OCI-M2 (cell line): ENCODE data around the gene VENTX.
A peak's percentile ranks its signal among the peaks of the same experiment; 100 is the strongest.

Source experiments
- DNase-seq: peaks from one replicate; lab custom pipeline; 2025; ENCODE audit not compliant: unreplicated experiment; lab: John Stamatoyannopoulos, UW

The VENTX gene

GRCh38 chr10:133271521-133272300 lies 34.1 kb downstream of the VENTX start:
- DNase-seq = no peak

- no peak for DNase-seq
Measured at GRCh38 chr10:133272301-133272963, 34.8 kb downstream of the VENTX start.

GRCh38 chr10:133272964-133273420 lies 35.3 kb downstream of the VENTX start:
- no peak for DNase-seq

GRCh38 chr10:133273534-133274143 lies 36.0 kb downstream of the VENTX start:
- DNase-seq = no peak

- DNase-seq = no peak
Measured at GRCh38 chr10:133274751-133275683, 37.4 kb downstream of the VENTX start.

- DNase-seq = no peak
Measured at GRCh38 chr10:133275684-133276092, 38.0 kb downstream of the VENTX start.

- no peak for DNase-seq
Measured at GRCh38 chr10:133276100-133276434, 38.4 kb downstream of the VENTX start.

- no peak for DNase-seq
Measured at GRCh38 chr10:133276435-133277201, 39.0 kb downstream of the VENTX start, which contains the start of gene ADAM8. Gene ADAM8 (minus strand): TSS chr10:133276868. CDS start chr10:133276817, 51 bp downstream.

- no peak for DNase-seq
Measured at GRCh38 chr10:133277277-133277992, 39.8 kb downstream of the VENTX start.

GRCh38 chr10:133277993-133278576 lies 40.4 kb downstream of the VENTX start:
- no peak for DNase-seq

- DNase-seq = peak; percentile 50
Measured at GRCh38 chr10:133278577-133279265, 41.1 kb downstream of the VENTX start.

- DNase-seq = no peak
Measured at GRCh38 chr10:133279326-133280226, 41.9 kb downstream of the VENTX start.

GRCh38 chr10:133280391-133281059 lies 42.9 kb downstream of the VENTX start:
- no peak for DNase-seq

- no peak for DNase-seq
Measured at GRCh38 chr10:133281084-133281483, 43.4 kb downstream of the VENTX start.

- no peak for DNase-seq
Measured at GRCh38 chr10:133281628-133282372, 44.1 kb downstream of the VENTX start.

- no peak for DNase-seq
Measured at GRCh38 chr10:133282846-133283390, 45.3 kb downstream of the VENTX start.
